Hepatocyte (in vitro differentiated cells): ENCODE measurements around the gene PDE4D. TPM values are rescaled to one million over a fixed set of nuclear protein-coding genes. Genes with fewer than 3 reads are reported as not detected.

Source experiments
- DNase-seq: peaks from one replicate; pipeline ENCODE4 v3.0.0-alpha.2; 2016; ENCODE audit warnings: low spot score
- H2AFZ ChIP-seq: fragments of 200-600 bp; sonication (generic); 2 replicates; pipeline ENCODE4 v1.6.0; 2016; ENCODE audit warnings: antibody characterized with exemption, mild to moderate bottlenecking
- H3K27ac ChIP-seq: fragments of 200-600 bp; sonication (generic); 2 replicates; pipeline ENCODE4 v1.5.1; 2016; ENCODE audit warnings: mild to moderate bottlenecking
- H3K27me3 ChIP-seq: fragments of 200-600 bp; sonication (generic); 2 replicates; pipeline ENCODE4 v1.6.1; 2016
- H3K36me3 ChIP-seq: fragments of 200-600 bp; sonication (generic); replicated peaks from 2 replicates; pipeline ENCODE4 v1.5.1; 2016; ENCODE audit warnings: low read depth; ENCODE audit not compliant: insufficient read depth
- H3K4me1 ChIP-seq: fragments of 200-600 bp; sonication (generic); 2 replicates; pipeline ENCODE4 v1.5.1; 2016; ENCODE audit warnings: mild to moderate bottlenecking, moderate library complexity; ENCODE audit not compliant: insufficient read depth
- H3K4me2 ChIP-seq: fragments of 200-600 bp; sonication (generic); 2 replicates; pipeline ENCODE4 v1.6.0; 2016
- H3K4me3 ChIP-seq: fragments of 200-600 bp; sonication (generic); 2 replicates; pipeline ENCODE4 v1.5.1; 2016; ENCODE audit warnings: mild to moderate bottlenecking
- H3K79me2 ChIP-seq: fragments of 200-600 bp; sonication (generic); 2 replicates; pipeline ENCODE4 v1.6.0; 2017; ENCODE audit warnings: mild to moderate bottlenecking
- H3K9me2 ChIP-seq: fragments of 200-600 bp; sonication (generic); replicated peaks from 2 replicates; pipeline ENCODE4 v1.6.0; 2017; ENCODE audit warnings: mild to moderate bottlenecking; ENCODE audit not compliant: insufficient read depth
- H3K9me3 ChIP-seq: fragments of 200-600 bp; sonication (generic); 2 replicates; pipeline ENCODE4 v1.5.1; 2016; ENCODE audit warnings: low read depth, mild to moderate bottlenecking
- H4K20me1 ChIP-seq: fragments of 200-600 bp; sonication (generic); 2 replicates; pipeline ENCODE4 v1.6.0; 2016; ENCODE audit warnings: mild to moderate bottlenecking; ENCODE audit not compliant: insufficient read depth, poor library complexity, severe bottlenecking
- EZH2 ChIP-seq: fragments of 200-600 bp; sonication (generic); IDR thresholded peaks from 2 replicates; pipeline ENCODE4 v1.6.1; 2016; ENCODE audit warnings: antibody characterized with exemption, mild to moderate bottlenecking, borderline replicate concordance
- EZH2phosphoT487 ChIP-seq: fragments of 200-600 bp; sonication (generic); IDR thresholded peaks from one replicate; pipeline ENCODE4 v1.6.1; 2018; ENCODE audit warnings: antibody characterized with exemption, mild to moderate bottlenecking, low read depth, moderate library complexity; ENCODE audit not compliant: unreplicated experiment, severe bottlenecking
- WGBS: methylation state at CpG from one replicate; pipeline ENCODE4 v1.1.6; 2016; ENCODE audit warnings: low lambda C conversion rate; ENCODE audit errors: missing lambda C conversion rate; 5-methylcytosine and 5-hydroxymethylcytosine counted together
- polyA plus RNA-seq: library from polyadenylated mRNA; unstranded; fragments of >200 nt; fragmentation: Nextera tagmentation; extraction: Ambion mirVana; gene quantifications from 2 replicates; pipeline ENCODE4 v1.2.1, GENCODE V29; 2016
- total RNA-seq: library from RNA; depleted of rRNA; stranded (reverse); fragments of >200 nt; gene quantifications from 2 replicates; pipeline ENCODE4 v1.2.3, GENCODE V29; 2014
- TF ChIP-seq, protein P1 (sequence below): fragments of 200-600 bp; sonication (generic); IDR thresholded peaks from 2 replicates; pipeline ENCODE4 v1.5.1; 2016; ENCODE audit warnings: antibody characterized with exemption, mild to moderate bottlenecking; ENCODE audit not compliant: poor library complexity

Gene PDE4D
- total and polyA plus RNA-seq, 2 experiments from 2014 or later: 14.5 to 45.2 TPM

DNA sequence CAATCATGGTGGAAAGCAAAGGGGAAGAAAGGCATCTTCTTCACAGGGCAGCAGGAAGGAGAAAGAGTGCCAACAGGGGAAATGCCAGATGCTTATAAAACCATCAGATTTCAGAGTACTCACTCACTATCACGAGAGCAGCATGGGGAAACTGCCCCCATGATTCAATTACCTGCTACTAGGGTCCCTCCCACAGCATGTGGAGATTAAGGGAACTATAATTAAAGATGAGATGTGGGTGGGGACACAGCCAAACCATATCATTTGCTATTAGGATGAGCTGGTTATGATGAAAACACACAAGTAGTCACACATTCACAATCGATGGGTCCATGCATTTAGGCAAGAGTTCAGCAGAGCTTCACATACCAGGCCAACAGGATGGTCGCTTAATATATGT is 469.0 kb downstream of the PDE4D start:
- no peaks in the 10 kb centered on the region for H3K9me2 ChIP-seq
- no peak for TF ChIP-seq EZH2
- TF ChIP-seq, protein P1, sequence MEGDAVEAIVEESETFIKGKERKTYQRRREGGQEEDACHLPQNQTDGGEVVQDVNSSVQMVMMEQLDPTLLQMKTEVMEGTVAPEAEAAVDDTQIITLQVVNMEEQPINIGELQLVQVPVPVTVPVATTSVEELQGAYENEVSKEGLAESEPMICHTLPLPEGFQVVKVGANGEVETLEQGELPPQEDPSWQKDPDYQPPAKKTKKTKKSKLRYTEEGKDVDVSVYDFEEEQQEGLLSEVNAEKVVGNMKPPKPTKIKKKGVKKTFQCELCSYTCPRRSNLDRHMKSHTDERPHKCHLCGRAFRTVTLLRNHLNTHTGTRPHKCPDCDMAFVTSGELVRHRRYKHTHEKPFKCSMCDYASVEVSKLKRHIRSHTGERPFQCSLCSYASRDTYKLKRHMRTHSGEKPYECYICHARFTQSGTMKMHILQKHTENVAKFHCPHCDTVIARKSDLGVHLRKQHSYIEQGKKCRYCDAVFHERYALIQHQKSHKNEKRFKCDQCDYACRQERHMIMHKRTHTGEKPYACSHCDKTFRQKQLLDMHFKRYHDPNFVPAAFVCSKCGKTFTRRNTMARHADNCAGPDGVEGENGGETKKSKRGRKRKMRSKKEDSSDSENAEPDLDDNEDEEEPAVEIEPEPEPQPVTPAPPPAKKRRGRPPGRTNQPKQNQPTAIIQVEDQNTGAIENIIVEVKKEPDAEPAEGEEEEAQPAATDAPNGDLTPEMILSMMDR: no peak
- TF ChIP-seq EZH2phosphoT487: no peak
- H3K4me1 ChIP-seq: peaks cover 12% of the 10 kb centered on the region
- DNase-seq: no peak
- no peak overlapping the region for H3K4me2 ChIP-seq
- no peaks in the 10 kb centered on the region for H3K9me3 ChIP-seq
- WGBS: 90% methylated on average over 3 of the region's 3 CpGs
- H3K27me3 ChIP-seq: no peaks in the 10 kb centered on the region
- H2AFZ ChIP-seq: no peak overlapping the region
- no peaks in the 10 kb centered on the region for H3K36me3 ChIP-seq
- no peaks in the 10 kb centered on the region for H3K79me2 ChIP-seq
- no peak overlapping the region for H3K4me3 ChIP-seq
- H4K20me1 ChIP-seq: no peaks in the 10 kb centered on the region
- H3K27ac ChIP-seq: no peak overlapping the region

- Histone ChIP-seq H2AFZ (no peak overlapping the region), H3K36me3 (no peaks in the 10 kb centered on the region), H3K27ac (peak overlapping the region; percentile 31), H3K4me1 (peaks cover 12% of the 10 kb centered on the region), H3K9me3 (no peaks in the 10 kb centered on the region), H3K9me2 (no peaks in the 10 kb centered on the region), H3K4me2 (peak overlapping the region; percentile 23), H3K4me3 (no peak overlapping the region), H3K27me3 (no peaks in the 10 kb centered on the region), H3K79me2 (no peaks in the 10 kb centered on the region), H4K20me1 (no peaks in the 10 kb centered on the region)
- no peak for DNase-seq
- TF ChIP-seq, protein P1: no peak
- TF ChIP-seq EZH2 (no peak), EZH2phosphoT487 (no peak)
Measured at GRCh38 chr5:59423021-59423420, 470.5 kb downstream of the PDE4D start.

DNA sequence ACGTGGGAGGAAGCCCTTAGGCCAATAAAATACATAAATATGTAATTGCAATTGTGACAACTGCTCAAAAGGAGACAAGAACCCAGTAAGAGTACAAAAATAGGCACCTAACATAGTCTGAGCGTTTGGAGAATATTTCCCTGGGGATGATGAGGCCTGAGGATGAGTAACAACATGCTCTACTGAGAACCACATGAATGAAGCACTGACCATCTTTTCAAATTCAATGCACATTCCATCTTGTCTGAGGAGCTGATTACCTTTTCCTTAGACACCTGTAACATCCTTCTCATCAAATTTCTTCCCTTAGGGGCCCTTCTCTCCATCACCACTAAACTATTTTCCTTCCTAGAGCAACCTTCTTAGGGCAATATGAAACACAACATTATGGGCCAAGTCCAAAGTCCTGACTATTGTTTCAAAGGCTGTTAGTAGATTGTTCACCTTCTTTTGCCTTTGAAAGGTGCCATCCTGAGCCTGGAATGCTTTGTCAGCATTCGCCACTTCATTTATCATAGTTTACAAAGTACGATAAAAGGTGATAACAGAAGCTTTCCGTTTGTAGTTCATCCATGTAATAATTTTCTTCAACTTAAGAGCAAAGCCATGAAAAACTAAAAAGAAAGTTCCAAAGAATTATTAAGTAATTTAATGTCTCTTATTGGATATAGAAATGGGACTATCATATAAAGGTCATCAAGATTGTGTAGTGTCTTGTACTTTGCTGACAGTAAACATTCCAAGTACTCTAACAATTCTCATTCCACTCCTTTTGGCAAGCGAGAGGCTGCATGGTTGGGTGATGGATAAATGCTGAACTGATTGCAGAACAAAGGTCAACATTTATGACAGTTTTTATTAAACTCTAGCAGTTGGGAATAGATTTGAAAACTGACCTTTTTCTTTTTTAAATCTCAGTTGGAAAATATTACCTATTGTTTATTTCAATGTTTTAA is 471.3 kb downstream of the PDE4D start:
- peak; percentile 42 for DNase-seq
- 49% methylated on average over 6 of the region's 6 CpGs for WGBS
- Histone ChIP-seq H3K36me3 (no peaks in the 10 kb centered on the region), H2AFZ (no peak overlapping the region), H3K4me2 (peak overlapping the region; percentile 23), H3K9me2 (no peaks in the 10 kb centered on the region), H3K27me3 (no peaks in the 10 kb centered on the region), H3K79me2 (no peaks in the 10 kb centered on the region), H4K20me1 (no peaks in the 10 kb centered on the region), H3K4me1 (peaks cover 12% of the 10 kb centered on the region), H3K4me3 (no peak overlapping the region), H3K9me3 (no peaks in the 10 kb centered on the region), H3K27ac (peak overlapping the region; percentile 13)
- TF ChIP-seq, protein P1: no peak
- TF ChIP-seq EZH2 (no peak), EZH2phosphoT487 (no peak)
